ENCODE results near the gene PCDHGC5. TPM values are rescaled to one million over a fixed set of nuclear protein-coding genes. Genes with fewer than 3 reads are reported as not detected.
A peak's percentile ranks its signal among the peaks of the same experiment; 100 is the strongest.

The PCDHGC5 gene
- total and polyA plus RNA-seq, 5 experiments from 2014 or later = not detected

DNA sequence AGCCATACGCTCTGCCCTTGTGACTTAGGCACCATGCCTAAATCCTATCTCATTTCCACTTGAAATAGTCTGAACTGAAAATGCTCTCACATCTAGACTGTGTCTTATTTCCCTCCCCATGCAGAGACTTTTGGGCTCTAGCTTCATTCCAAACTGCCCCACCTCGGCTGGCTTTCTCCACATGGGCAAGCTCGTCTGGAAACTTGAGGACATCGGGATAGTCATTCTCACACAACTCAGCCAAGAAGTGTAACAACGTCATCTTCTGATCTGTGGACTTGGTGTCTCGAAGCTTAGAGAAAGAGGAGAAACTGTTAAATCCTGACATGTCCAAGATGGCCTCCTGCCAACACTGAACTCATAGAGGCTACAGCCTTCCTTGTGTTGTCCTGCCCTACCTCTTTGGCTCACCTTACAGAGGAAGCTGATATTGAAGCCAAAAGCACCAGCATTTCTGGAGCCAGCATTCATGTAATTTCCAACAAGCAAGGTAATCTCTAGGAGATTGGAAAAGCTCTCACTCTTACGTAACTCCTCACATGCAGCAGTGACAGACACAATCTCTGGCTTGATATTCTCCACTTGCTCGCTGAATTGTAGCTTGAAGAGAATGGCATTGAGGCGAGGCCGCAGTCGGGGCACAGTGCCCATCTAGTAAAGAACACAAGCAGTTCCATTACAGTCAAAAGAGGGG, 39.6 kb downstream of the PCDHGC5 start:
- no peak for DNase-seq
- H3K9me3 Mint-ChIP-seq = no peaks in the 10 kb centered on the region
- POLR2A ChIA-PET = no interaction called here
- peaks cover 1 to 17% (median 15%) of the 10 kb centered on the region in 3 donors for H3K36me3 Mint-ChIP-seq
- H3K4me1 Mint-ChIP-seq = peaks cover 11 to 20% (median 15%) of the 10 kb centered on the region in 4 donors
- ATAC-seq = no peak
- H3K4me3 Mint-ChIP-seq = no peak overlapping the region
- peak overlapping the region; percentile 4 to 81 (median 54) for H3K27ac Mint-ChIP-seq
- no peaks in the 10 kb centered on the region for H3K27me3 Mint-ChIP-seq

DNA sequence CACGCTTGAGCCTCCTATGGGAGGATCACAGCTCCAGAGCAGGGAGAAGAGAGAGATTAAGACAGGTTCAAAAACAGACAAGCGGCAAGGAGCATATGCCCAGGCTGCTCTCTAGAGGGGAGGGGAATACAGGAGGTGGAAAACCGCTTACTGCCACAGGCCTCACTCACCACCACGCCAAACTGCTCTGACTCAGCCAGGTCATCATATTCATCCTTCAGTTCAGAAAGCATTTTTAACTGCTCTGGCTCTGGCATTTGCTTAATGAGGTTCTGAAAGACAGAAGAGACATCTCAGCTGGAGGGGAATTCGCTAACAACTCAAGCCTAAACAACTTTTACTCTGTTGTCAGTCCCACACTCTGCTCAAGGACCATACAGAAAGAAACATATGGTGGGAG, 40.1 kb downstream of the PCDHGC5 start:
- Mint-ChIP-seq H3K9me3 (no peaks in the 10 kb centered on the region), H3K36me3 (peaks cover 7 to 17% (median 16%) of the 10 kb centered on the region in 3 donors), H3K4me3 (no peak overlapping the region), H3K27ac (peak overlapping the region in 7 of 10 donors; percentile 4 to 66 (median 53)), H3K27me3 (no peaks in the 10 kb centered on the region), H3K4me1 (peaks cover 11 to 20% (median 15%) of the 10 kb centered on the region in 4 donors)
- ATAC-seq = no peak
- no peak for DNase-seq
- POLR2A ChIA-PET = no interaction called here

DNA sequence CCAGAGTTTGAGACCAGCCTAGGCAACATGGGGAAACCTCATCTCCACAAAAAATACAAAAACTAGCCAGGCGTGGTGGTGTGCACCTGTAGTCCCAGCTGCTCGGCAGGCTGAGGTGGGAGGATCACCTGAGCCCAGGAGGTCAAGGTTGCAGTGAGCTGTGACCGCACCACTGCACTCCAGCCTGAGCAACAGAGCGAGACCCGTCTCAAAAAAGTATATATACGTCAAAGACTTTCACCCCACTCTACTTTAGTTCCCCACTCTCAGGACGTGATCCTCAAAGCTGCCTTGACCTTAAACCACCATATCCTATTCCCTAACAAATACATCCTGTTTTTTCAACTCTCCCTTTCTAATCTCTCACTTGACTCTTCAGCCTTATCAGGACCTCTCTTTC, 41.0 kb downstream of the PCDHGC5 start:
- ATAC-seq (no peak), DNase-seq (no peak)
- H3K27ac Mint-ChIP-seq = no peak overlapping the region
- no peaks in the 10 kb centered on the region for H3K9me3 Mint-ChIP-seq
- no peak overlapping the region for H3K4me3 Mint-ChIP-seq
- no peaks in the 10 kb centered on the region for H3K27me3 Mint-ChIP-seq
- H3K36me3 Mint-ChIP-seq = peaks cover 14 to 17% (median 15%) of the 10 kb centered on the region in 3 donors
- POLR2A ChIA-PET = no interaction called here
- peaks cover 5 to 20% (median 10%) of the 10 kb centered on the region in 4 donors for H3K4me1 Mint-ChIP-seq

DNA sequence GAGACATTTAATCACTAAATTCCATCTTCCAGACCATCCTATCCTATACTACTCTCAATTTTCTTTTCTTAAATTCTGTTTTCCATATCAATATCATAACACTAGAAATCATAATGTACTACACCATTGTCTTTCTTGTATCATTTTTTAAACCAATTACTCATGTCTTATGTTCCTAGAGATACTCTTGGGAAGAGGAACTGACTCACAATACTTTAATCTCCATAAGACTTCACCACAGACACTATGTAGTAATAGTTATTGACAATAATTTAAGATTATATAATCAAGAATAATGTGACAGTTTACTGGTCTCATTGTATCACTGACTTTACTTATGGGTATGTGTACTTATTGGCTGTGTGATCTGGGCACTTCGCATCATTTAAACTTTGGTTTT, 43.8 kb downstream of the PCDHGC5 start:
- H3K9me3 Mint-ChIP-seq = no peaks in the 10 kb centered on the region
- H3K27ac Mint-ChIP-seq = no peak overlapping the region
- H3K4me1 Mint-ChIP-seq = peaks cover 3 to 18% (median 9%) of the 10 kb centered on the region in 4 donors
- peaks cover 11 to 39% (median 13%) of the 10 kb centered on the region in 3 donors for H3K36me3 Mint-ChIP-seq
- no peak for DNase-seq
- H3K27me3 Mint-ChIP-seq = no peaks in the 10 kb centered on the region
- no peak for ATAC-seq
- H3K4me3 Mint-ChIP-seq = no peak overlapping the region
- POLR2A ChIA-PET = no interaction called here

DNA sequence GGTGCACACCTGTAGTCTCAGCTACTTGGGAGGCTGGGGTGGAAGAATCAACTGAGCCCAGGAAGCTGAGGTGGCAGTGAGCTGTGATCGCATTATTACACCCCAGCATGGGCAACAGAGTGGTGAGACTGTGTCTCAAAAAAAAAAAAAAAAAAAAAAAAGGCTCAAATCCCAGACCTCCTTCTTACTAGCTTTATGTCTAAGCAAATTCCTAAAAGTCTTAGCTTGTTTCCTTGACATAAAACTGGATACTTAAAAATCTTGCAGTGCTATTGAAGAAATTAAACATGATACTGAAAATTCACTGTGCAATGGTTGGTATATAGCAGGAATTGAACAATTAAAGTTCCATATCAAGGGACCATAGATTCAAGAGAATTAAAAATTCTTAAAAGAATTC, 45.0 kb downstream of the PCDHGC5 start:
- peaks cover 3 to 18% (median 7%) of the 10 kb centered on the region in 4 donors for H3K4me1 Mint-ChIP-seq
- no peaks in the 10 kb centered on the region for H3K9me3 Mint-ChIP-seq
- H3K27me3 Mint-ChIP-seq = no peaks in the 10 kb centered on the region
- peaks cover 4 to 41% (median 5%) of the 10 kb centered on the region in 3 donors for H3K36me3 Mint-ChIP-seq
- H3K4me3 Mint-ChIP-seq = no peak overlapping the region
- peak overlapping the region in 4 of 10 donors; percentile 7 to 77 (median 71) for H3K27ac Mint-ChIP-seq
- DNase-seq (no peak), ATAC-seq (no peak)
- POLR2A ChIA-PET = no interaction called here

DNA sequence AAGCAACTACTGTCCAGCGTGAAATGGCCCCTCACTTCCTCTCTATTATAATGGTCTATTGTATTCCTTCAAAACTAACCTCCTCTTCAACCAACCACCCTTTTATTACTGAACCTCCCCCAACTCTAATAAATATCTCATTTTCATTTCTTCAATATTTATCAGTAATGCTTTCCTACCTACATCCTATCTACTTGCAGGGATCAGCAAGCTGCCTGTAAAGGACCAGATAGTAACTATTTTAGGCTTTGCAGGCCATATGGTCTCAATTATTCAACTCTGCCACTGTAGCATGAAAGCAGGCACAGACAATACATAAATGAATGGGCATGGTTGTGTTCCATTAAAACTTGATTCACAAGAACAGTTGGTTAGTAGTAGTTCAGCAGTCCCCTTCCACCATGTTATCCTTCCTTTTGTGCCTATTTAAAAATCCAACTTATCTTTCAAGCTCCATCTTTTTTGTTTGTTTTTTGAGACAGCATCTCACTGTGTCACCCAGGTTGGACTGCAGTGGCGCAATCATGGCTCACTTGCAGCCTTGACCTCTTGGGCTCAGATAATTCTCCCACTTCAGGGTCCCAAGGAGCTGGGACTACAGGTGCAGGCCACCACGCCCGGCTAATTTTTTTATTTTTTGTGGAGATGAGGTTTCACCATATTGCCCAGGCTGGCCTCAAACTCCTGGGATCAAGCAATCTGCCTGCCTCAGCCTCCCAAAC, 45.8 kb downstream of the PCDHGC5 start:
- Mint-ChIP-seq H3K36me3 (peaks cover 7 to 47% (median 7%) of the 10 kb centered on the region in 3 donors), H3K27ac (peak overlapping the region in 8 of 10 donors; percentile 26 to 87 (median 59)), H3K4me1 (peaks cover 4 to 18% (median 7%) of the 10 kb centered on the region in 4 donors), H3K27me3 (no peaks in the 10 kb centered on the region), H3K4me3 (no peak overlapping the region), H3K9me3 (no peaks in the 10 kb centered on the region)
- DNase-seq = no peak
- ATAC-seq = no peak
- POLR2A ChIA-PET = no interaction called here

Other genes starting within 250 kb of the PCDHGC5 start
- gene PCDHB15, start 243.7 kb upstream of the PCDHGC5 start, total RNA-seq = not detected
- gene PCDHB15, start 243.7 kb upstream of the PCDHGC5 start, polyA plus RNA-seq = not detected
- gene SLC25A2, start 185.0 kb upstream of the PCDHGC5 start, total RNA-seq = 1 to 10 TPM; 2.1 to 2.5 TPM
- not detected for gene SLC25A2, start 185.0 kb upstream of the PCDHGC5 start, polyA plus RNA-seq
- 100 to 1,000 TPM; 139 to 141 TPM for gene TAF7, start 168.3 kb upstream of the PCDHGC5 start, total RNA-seq
- gene TAF7, start 168.3 kb upstream of the PCDHGC5 start, polyA plus RNA-seq = 100 to 1,000 TPM; 206 to 230 (median 230) TPM
- gene PCDHGA1, start 158.6 kb upstream of the PCDHGC5 start, total RNA-seq = under 1 TPM; 0.38 to 0.52 TPM
- not detected for gene PCDHGA1, start 158.6 kb upstream of the PCDHGC5 start, polyA plus RNA-seq
- under 1 TPM; 0.16 to 0.18 TPM for gene PCDHGA2, start 150.3 kb upstream of the PCDHGC5 start, total RNA-seq
- not detected for gene PCDHGA2, start 150.3 kb upstream of the PCDHGC5 start, polyA plus RNA-seq
- not detected for gene PCDHGA3, start 145.3 kb upstream of the PCDHGC5 start, total RNA-seq
- gene PCDHGA3, start 145.3 kb upstream of the PCDHGC5 start, polyA plus RNA-seq = under 1 TPM in 1 of 3 donors, not detected in 2; 0.06 TPM
- gene PCDHGB1, start 139.0 kb upstream of the PCDHGC5 start, total RNA-seq = under 1 TPM in 1 of 2 experiments, not detected in 1; 0.19 TPM
- gene PCDHGB1, start 139.0 kb upstream of the PCDHGC5 start, polyA plus RNA-seq = not detected
- gene PCDHGA4, start 134.1 kb upstream of the PCDHGC5 start, total RNA-seq = under 1 TPM; 0.11 to 0.34 TPM
- gene PCDHGA4, start 134.1 kb upstream of the PCDHGC5 start, polyA plus RNA-seq = not detected
- gene PCDHGB2, start 129.1 kb upstream of the PCDHGC5 start, total RNA-seq = under 1 TPM; 0.47 to 0.81 TPM
- under 1 TPM in 1 of 3 donors, not detected in 2; 0.06 TPM for gene PCDHGB2, start 129.1 kb upstream of the PCDHGC5 start, polyA plus RNA-seq
- under 1 TPM; 0.13 to 0.30 TPM for gene PCDHGA5, start 124.9 kb upstream of the PCDHGC5 start, total RNA-seq
- gene PCDHGA5, start 124.9 kb upstream of the PCDHGC5 start, polyA plus RNA-seq = not detected
- gene PCDHGB3, start 118.8 kb upstream of the PCDHGC5 start, total RNA-seq = under 1 TPM; 0.55 to 0.71 TPM
- under 1 TPM in 2 of 3 donors, not detected in 1; 0.10 to 0.22 TPM for gene PCDHGB3, start 118.8 kb upstream of the PCDHGC5 start, polyA plus RNA-seq
- gene PCDHGA6, start 115.2 kb upstream of the PCDHGC5 start, total RNA-seq = under 1 TPM; 0.60 to 0.68 TPM
- under 1 TPM in 1 of 3 donors, not detected in 2; 0.05 TPM for gene PCDHGA6, start 115.2 kb upstream of the PCDHGC5 start, polyA plus RNA-seq
- gene PCDHGA7, start 106.3 kb upstream of the PCDHGC5 start, total RNA-seq = under 1 TPM; 0.33 to 0.42 TPM
- not detected for gene PCDHGA7, start 106.3 kb upstream of the PCDHGC5 start, polyA plus RNA-seq
- under 1 TPM; 0.13 to 0.25 TPM for gene PCDHGB4, start 101.4 kb upstream of the PCDHGC5 start, total RNA-seq
- under 1 TPM in 1 of 3 donors, not detected in 2; 0.23 TPM for gene PCDHGB4, start 101.4 kb upstream of the PCDHGC5 start, polyA plus RNA-seq
- gene PCDHGA8, start 96.4 kb upstream of the PCDHGC5 start, total RNA-seq = under 1 TPM; 0.16 to 0.22 TPM
- not detected for gene PCDHGA8, start 96.4 kb upstream of the PCDHGC5 start, polyA plus RNA-seq
- gene PCDHGB5, start 91.1 kb upstream of the PCDHGC5 start, total RNA-seq = under 1 TPM; 0.33 to 0.47 TPM
- gene PCDHGB5, start 91.1 kb upstream of the PCDHGC5 start, polyA plus RNA-seq = under 1 TPM; 0.24 to 0.42 (median 0.24) TPM
- gene PCDHGA9, start 86.3 kb upstream of the PCDHGC5 start, total RNA-seq = under 1 TPM; 0.13 to 0.19 TPM
- gene PCDHGA9, start 86.3 kb upstream of the PCDHGC5 start, polyA plus RNA-seq = under 1 TPM in 1 of 3 donors, not detected in 2; 0.14 TPM
- under 1 TPM; 0.21 to 0.30 TPM for gene PCDHGB6, start 81.1 kb upstream of the PCDHGC5 start, total RNA-seq
- under 1 TPM in 1 of 3 donors, not detected in 2; 0.13 TPM for gene PCDHGB6, start 81.1 kb upstream of the PCDHGC5 start, polyA plus RNA-seq
- gene PCDHGA10, start 76.1 kb upstream of the PCDHGC5 start, total RNA-seq = under 1 TPM; 0.31 to 0.41 TPM
- gene PCDHGA10, start 76.1 kb upstream of the PCDHGC5 start, polyA plus RNA-seq = not detected
- under 1 TPM; 0.16 to 0.25 TPM for gene PCDHGB7, start 71.4 kb upstream of the PCDHGC5 start, total RNA-seq
- gene PCDHGB7, start 71.4 kb upstream of the PCDHGC5 start, polyA plus RNA-seq = not detected
- gene PCDHGA11, start 68.0 kb upstream of the PCDHGC5 start, total RNA-seq = under 1 TPM; 0.10 to 0.36 TPM
- not detected for gene PCDHGA11, start 68.0 kb upstream of the PCDHGC5 start, polyA plus RNA-seq
- gene PCDHGA12, start 58.6 kb upstream of the PCDHGC5 start, total RNA-seq = under 1 TPM in 1 of 2 experiments, not detected in 1; 0.22 TPM
- under 1 TPM in 2 of 3 donors, not detected in 1; 0.06 to 0.07 TPM for gene PCDHGA12, start 58.6 kb upstream of the PCDHGC5 start, polyA plus RNA-seq
- gene PCDHGC3, start 13.1 kb upstream of the PCDHGC5 start, total RNA-seq = not detected
- gene PCDHGC3, start 13.1 kb upstream of the PCDHGC5 start, polyA plus RNA-seq = under 1 TPM in 2 of 3 donors, not detected in 1; 0.18 to 0.25 TPM
- not detected for gene PCDHGC4, start 4.1 kb upstream of the PCDHGC5 start, total RNA-seq
- not detected for gene PCDHGC4, start 4.1 kb upstream of the PCDHGC5 start, polyA plus RNA-seq
- 100 to 1,000 TPM; 171 to 183 TPM for gene DIAPH1, start 129.9 kb downstream of the PCDHGC5 start, total RNA-seq
- 100 to 1,000 TPM in 1 of 3 donors, 10 to 100 TPM in 2; 87.4 to 105 (median 92.9) TPM for gene DIAPH1, start 129.9 kb downstream of the PCDHGC5 start, polyA plus RNA-seq
- gene HDAC3, start 147.8 kb downstream of the PCDHGC5 start, total RNA-seq = 10 to 100 TPM; 71.1 to 81.6 TPM
- gene HDAC3, start 147.8 kb downstream of the PCDHGC5 start, polyA plus RNA-seq = 100 to 1,000 TPM in 1 of 3 donors, 10 to 100 TPM in 2; 85.7 to 100 (median 91.7) TPM
- gene RELL2, start 147.9 kb downstream of the PCDHGC5 start, total RNA-seq = 10 to 100 TPM; 22.3 to 23.9 TPM
- 1 to 10 TPM; 2.6 to 3.9 (median 3.4) TPM for gene RELL2, start 147.9 kb downstream of the PCDHGC5 start, polyA plus RNA-seq
- 100 to 1,000 TPM; 110 to 115 TPM for gene FCHSD1, start 162.3 kb downstream of the PCDHGC5 start, total RNA-seq
- gene FCHSD1, start 162.3 kb downstream of the PCDHGC5 start, polyA plus RNA-seq = 1 to 10 TPM; 8.8 to 9.4 (median 9.3) TPM
- gene ARAP3, start 193.1 kb downstream of the PCDHGC5 start, total RNA-seq = 10 to 100 TPM; 38.2 to 41.4 TPM
- gene ARAP3, start 193.1 kb downstream of the PCDHGC5 start, polyA plus RNA-seq = not detected

Measured in naive thymus-derived CD8-positive, alpha-beta T cell (primary cell).